Measurements from ENCODE around the gene SLC5A9. TPM values are rescaled to one million over a fixed set of nuclear protein-coding genes. Genes with fewer than 3 reads are reported as not detected.

The SLC5A9 gene
- not detected in 2 replicates for total RNA-seq

GRCh38 chr1:48222501-48223242 is at the start of gene SLC5A9:
Gene SLC5A9, plus strand, starts transcription at chr1:48222716. Its CDS starts 21 bp downstream, at chr1:48222737.

Other genes starting within 250 kb of the SLC5A9 start
- gene TRABD2B, start 225.3 kb upstream of the SLC5A9 start, total RNA-seq = 0.33 and 2.5 TPM in 2 replicates
- gene SPATA6, start 249.5 kb downstream of the SLC5A9 start, total RNA-seq = 1.3 and 3.2 TPM in 2 replicates

Measured in mesangial cell (primary cell).